NCI-H748 treated with DMSO at 0.1 percent for 48 hours (cell line): ENCODE measurements around the gene DYNC1LI2.
"Not testable (repeated sequence)": the region's sequence is repeated elsewhere in the genome, so short reads cannot be mapped to it uniquely, and the experiment has no call there.

Experiments
- DNase-seq: peaks from one replicate; lab custom pipeline; 2025; lab: John Stamatoyannopoulos, UW

DYNC1LI2 gene

GRCh38 chr16:66751303-66751991 is at the start of gene DYNC1LI2:
TSS of gene DYNC1LI2 (minus strand) at chr16:66751609. CDS start at chr16:66751591, 18 bp downstream.
- DNase-seq, result peak; percentile 9

DNA sequence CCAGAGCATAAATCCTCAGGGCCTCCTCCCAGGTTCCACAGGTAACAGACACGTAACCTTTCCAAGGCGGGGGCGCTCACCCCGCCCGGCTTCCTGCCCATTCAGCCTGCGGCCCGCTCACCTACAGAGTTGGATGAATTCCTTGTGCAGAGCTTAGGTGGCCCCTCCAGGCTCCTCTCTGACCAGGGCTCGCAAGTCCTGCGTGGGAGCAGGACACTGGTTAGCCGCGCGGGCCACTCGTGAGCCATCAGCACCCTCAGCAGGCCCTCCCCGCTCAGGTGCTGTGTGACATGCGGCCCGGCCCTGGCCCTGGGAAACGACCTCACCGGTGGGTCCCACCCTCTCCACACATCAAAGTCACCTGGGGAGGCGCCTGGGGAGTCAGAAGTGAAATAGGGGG is 49.4 kb upstream of the DYNC1LI2 start:
- DNase-seq, result no peak

DNA sequence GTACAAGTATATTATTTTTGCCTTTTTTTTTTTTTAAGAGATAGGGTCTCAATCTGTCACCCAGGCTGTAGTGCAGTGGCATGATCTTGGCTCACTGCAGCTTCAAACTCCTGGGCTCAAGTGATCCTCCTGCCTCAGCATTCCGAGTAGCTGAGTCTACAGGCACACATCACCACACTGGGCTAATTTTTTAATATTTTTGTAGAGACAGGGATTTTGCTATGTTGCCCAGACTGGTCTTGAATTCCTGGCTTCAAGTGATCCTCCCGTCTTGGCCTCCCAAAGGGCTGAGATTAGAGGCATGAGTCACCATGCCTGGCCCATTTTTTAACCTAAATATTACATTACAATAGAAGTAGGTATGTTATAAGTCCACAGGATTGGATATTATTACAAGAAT is 46.8 kb upstream of the DYNC1LI2 start:
- no peak for DNase-seq

DNA sequence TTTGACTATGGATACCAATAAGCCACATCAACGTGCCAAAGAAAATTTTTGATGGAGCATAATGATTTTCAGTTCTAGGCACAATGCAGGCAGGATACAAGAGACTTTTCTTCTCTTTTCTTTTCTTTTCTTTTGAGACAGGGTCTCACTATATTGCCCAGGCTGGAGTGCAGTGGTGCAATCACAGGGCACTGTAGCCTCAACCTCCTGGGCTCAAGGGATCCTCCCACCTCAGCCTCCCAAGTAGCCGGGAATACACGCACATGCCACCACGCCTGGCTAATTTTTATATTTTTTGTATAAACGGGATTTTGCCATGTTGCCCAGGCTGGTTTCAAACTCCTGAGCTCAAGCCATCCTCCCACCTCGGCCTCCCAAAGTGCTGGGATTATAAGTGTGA is 42.6 kb upstream of the DYNC1LI2 start:
- not testable (repeated sequence) for DNase-seq

- no peak for DNase-seq
Measured at GRCh38 chr16:66790130-66790733, 38.8 kb upstream of the DYNC1LI2 start.

- no peak for DNase-seq
Measured at GRCh38 chr16:66787427-66787826, 36.0 kb upstream of the DYNC1LI2 start.

DNA sequence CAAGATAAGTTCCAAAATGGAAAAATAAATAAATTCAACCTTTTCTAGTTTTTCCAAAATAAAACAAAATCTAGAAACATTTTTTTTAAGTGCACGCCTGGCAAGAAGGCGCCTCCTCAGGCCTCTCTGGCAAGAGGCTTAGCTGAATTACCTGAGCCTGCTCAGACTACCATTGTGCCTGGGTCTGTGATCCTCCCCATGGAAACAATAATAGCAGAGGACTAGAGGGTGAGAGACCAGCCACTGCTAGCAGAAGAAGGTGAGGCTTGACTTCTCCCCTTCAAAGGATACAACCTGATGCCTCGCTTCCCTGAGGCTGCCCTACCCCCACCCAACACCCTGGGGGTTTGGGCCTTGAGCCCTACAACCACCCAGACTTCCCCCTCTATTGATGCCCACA is 35.1 kb upstream of the DYNC1LI2 start:
- no peak for DNase-seq

DNA sequence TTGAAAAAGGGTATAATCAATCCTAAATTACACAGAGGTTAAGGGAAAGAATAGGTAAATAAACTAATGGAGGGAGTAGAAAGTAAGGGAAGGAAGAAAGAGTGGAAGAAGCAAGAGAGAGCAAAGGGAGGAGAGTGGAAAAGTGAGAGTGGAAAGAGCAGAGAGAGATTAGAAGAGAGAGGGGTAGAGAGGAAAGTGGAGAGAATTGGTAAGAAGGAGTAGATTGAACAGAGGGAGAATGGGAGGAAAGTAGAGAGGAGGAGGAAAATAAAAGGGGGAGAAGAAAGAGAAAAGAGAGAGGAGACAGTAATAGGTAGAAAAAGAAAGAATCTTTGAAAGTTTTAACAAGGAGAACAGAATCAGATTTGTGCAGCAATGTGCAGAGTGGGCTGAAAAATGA is 25.0 kb upstream of the DYNC1LI2 start:
- no peak for DNase-seq

GRCh38 chr16:66774981-66775380 is 23.6 kb upstream of the DYNC1LI2 start:
- no peak for DNase-seq

DNA sequence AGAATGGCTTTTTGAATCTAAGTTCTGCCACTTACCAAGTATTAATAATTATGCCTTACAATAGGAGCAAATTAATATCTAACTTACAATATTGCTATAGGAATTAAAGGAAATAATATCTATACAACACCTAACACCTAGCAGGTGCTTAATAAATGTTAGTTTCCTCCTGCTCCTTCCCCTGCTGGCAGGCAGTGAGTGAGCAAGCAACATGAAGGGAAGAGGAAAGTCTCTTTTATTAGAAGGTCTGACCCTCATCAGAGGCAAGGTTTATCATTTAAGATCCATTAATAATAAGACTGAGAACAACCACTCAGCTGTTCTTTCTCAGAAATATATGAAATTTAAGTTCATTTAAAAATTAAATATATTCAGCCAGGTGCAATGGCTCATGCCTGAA is 6.7 kb upstream of the DYNC1LI2 start:
- no peak for DNase-seq

DNA sequence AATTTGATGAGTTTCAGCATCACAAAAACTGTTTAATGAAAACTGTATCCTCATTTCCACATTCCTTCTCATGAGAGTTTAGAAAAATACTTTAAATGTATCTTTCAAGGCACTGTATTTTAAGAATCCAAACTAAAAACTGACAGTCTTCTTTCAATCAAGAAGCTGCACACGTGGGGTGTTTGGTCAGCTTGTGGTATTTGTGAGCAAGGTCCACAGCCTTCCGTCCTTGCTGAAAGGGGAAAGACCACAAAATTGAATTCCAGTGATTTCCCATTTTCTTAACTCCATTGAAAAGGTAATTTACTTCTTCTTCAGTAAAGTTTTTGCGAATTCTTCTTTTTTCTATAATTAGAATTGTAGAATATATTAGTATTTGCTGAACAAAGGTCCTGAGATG is 3.4 kb upstream of the DYNC1LI2 start:
- no peak for DNase-seq

DNA sequence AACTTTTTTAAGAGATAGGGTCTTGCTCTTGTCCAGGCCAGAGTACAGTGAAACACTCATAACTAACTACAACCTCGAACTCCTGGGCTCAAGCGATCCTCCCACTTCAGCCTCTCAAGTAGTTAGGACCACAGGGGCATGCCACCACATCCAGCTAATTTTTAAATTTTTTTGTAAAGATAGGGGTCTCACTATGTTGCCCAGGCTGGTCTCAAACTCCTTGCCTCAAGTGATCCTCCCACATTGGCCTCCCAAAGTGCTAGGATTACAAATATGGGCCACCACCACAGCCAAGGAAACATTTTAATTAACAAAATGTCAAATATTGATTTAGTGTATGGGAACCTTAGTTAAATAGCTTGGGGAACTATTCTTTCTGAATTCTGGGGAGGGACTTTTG is 2.8 kb upstream of the DYNC1LI2 start:
- DNase-seq, result no peak

GRCh38 chr16:66752958-66753357 is 1.5 kb upstream of the DYNC1LI2 start:
- DNase-seq, result no peak

- DNase-seq, result no peak
Measured at GRCh38 chr16:66752379-66752778, 970 bp upstream of the DYNC1LI2 start.

DNA sequence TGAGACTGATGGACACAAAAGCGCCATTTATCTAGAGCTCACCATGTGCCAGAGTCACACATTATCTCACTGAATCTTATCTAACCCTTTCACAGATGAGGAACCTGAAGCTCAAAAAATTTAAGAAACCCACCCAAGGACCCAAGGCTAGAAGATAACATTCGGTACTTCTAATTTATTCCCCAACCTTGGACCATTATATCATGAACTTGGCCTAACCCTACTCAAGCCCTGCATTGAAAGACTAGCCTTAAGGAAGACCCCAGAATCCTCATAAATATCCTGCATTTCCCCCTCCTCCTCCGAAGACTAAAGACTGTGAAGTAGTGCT is 548 bp upstream of the DYNC1LI2 start:
- DNase-seq, result no peak

DNA sequence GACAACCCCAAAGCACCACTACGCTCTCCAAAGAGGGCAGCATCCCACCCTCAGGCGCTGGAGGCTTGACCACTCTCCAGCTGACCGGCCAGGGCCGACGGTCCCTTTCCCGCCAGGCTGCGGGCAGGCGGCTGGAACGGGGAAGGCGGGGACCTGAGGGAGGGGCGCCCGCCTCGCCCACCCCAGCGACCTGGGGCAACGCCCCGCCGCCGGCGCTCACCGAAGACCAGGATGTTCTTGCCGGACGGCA is 431 bp downstream of the DYNC1LI2 start:
- DNase-seq, result no peak

DNA sequence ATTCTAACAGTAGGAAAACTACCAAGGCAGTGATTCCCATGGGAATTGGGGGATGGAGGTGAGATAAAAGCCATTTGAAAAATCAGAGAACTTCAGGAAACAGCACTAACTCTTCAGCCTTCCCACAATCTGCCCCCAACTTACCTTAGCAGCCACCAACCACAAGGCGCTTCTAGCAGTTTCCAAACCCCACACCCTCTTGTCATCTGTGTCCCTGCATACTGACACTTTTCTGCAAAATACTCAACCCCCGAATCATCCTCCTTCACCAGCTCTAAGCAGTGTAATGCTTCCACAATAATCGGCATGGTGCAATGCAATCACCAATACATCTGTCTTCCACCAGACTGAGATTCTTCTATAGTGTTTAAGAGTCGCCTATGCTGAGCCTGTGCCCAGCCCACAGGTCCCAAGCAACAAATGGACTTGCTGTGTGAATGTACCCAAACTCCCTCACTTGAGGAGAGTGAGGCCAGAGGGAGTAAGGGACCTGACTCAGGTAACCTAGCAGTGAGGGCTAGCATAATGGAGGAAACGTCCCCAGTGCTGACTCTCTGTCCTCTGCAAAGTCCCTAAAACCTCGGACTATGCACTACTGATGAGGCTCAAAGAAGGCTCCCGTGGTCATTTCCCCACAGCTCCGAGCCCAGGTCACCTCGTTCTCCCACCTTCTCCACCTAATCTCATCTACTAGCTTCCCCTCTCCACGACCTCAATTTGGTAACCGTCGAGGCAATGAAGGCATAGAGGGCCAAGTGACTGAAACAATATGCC is 943 bp downstream of the DYNC1LI2 start:
- DNase-seq, result no peak

GRCh38 chr16:66746682-66747081 is 4.7 kb downstream of the DYNC1LI2 start:
- DNase-seq, result no peak

DNA sequence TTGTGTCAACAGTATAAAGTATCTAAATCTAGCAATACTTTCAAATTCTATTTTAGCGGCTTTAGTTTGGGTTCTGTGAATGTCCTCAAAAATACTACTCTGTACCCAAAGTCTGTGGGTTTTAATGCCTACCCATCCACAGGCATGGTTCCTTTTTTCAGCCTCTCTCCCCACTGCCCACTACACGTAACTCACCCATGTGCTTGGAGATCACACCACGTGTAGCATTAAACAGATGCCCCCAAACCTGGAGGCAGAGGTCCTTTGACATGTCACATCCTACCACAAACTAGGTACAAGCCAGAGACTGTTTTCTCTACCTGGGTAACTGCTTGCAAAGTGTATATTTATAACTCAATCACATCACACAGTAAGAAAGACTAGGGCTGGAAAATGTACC is 5.4 kb downstream of the DYNC1LI2 start:
- no peak for DNase-seq

- DNase-seq, result no peak
Measured at GRCh38 chr16:66741950-66742808, 9.2 kb downstream of the DYNC1LI2 start.

GRCh38 chr16:66741169-66741900 is 10.1 kb downstream of the DYNC1LI2 start:
- no peak for DNase-seq

DNA sequence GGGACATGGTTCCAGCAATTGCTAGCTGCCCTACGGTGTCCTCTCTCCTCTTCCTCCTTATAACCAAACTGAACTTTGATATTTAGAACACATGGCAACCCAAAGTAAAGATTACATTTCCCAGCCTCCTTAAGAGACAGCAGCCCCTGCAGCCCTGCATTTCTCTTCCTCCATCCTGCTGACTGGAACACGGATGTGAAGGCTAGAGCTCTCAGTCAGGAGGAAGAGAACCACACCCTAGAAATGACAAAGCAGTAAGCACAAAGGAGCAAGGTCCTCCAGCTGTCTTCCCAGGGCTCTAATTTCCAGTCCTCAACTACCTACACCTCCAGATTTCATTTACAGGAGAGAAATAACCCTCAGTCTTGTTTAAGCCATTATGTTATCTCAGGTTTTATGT is 10.9 kb downstream of the DYNC1LI2 start:
- DNase-seq, result no peak
